Measurements from ENCODE around the gene RAET1G.

Gene RAET1G

DNA sequence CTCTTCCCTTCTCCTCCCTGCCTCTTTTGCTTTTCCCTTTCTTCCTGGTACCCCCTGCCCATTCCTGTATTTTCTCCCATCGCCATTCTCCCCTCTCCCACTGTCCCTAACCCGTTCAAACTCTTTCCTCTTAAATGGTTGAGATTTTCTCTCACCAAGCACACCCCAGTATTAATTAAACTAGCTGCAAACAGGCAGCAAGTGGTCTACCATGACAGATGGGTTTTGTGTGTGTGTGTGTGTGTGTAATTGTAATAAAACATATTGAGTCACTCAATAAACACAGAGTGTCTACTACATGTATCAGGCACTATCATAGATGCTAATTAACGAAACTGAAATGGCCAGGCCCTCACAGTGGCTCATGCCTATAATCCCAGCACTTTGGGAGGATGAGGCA, 31.7 kb downstream of the RAET1G start:
- DNase-seq = no peak

DNA sequence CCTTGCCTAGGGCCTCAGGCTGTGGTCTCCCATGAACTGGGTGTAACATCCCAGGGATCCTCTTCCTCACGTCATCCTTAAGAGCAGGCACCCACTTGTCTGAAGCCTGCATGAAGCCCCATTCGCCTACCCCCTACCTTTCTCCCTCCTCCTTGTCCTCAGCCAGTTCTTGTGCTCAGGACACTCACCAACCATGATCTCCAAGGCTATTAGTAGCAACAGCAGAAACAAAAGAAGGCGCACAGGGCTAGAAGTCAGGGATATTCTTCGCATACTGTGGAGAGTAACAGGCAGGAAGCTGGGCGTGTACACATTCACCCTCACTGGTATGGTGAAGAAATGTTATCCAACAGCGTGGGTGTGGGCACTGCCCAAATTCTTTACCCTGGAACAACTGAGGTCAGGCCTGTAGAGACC, 32.3 kb downstream of the RAET1G start:
- DNase-seq = no peak

DNA sequence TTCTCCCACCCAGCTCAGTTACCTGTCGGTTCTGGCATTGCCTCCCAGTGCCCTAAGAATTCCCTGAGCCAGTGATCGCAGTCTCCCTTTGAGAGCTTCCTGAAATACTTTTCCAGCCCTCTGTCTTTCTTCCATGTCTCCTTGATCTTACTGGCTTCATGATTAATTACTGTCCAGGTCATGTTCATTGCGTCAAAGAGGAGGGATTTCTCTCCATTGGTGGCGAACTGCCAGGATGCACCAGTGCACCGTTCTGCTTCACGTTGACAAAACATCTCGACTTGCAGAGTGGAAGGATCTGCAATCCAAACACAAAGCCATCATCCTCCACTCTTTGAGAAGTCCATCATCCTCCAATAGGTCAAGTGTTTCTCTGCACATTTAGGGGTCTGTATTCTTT, 33.6 kb downstream of the RAET1G start:
- DNase-seq = no peak

DNA sequence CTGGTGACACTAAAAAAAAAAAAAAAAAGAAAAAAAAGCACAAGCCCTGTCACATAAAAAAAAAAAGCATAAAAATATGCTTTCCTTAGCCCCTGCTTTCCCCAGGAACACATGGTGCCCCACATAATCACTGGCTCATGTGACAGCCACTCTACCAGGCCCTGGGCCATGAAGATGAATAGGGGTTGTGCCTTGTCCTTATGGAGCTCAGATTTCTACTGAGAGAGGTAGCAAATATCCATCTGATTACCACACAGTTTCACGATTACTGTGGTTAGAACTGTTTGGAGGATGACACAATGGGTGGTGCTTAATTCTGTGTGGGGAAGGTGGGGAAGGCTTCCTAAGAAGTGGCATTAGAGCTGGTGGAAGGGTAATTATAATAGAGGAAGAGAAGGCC, 34.3 kb downstream of the RAET1G start:
- no peak for DNase-seq

DNA sequence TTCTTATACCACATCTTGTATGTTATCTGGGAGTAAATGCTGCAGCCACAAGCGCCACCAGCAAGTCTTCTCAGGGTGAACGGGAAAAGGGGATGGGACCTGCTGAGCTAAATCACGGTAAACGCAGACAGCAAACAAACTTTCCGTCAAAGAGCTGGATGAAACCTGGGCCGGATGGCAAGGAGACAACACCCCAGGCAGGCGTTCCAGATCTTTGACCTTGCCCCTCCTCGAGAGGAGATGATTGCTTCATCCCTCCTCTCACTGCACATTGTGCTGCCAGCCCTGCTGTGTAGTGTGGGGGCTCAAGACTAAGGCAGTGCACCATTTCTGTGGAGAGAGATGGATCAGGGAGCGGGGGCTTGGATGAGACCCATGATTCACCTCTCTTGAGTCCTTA, 34.8 kb downstream of the RAET1G start:
- DNase-seq = no peak

DNA sequence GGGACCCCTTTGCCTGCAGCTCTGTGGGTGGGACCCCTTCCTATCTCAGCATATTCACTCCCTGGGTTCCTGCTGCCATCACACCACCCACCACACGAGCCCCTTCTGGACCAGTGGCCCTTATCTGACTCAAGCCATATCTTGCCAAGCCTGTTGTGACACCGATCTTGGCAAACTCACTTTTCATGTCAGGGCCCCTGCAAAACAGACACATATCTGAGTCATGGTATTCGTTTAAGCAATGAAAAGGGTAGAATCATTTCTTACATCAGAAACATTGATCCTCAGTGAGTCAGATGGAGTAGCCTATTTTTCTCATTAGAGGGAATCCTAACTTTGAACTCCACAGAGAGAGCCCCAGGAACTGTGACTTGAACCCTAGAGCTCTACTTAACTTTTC, 35.6 kb downstream of the RAET1G start:
- DNase-seq = no peak

DNA sequence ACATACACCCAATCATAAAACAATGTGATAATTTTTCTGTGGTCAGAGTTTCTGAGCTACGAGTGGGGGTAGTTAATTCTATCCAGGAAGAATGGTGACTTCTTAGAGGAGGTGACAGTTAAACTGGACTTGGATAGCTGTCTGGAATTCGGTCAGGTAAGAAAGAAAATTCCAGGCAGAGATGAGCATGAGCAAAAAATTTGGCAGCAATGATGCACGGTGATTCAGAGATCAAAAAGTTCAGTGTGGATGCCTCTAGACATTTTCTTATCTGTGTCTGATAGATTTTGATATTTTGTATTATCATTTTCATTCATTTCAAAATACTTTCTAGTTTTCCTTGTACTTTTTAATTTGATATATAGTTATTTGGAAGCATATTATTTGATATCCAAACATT, 37.0 kb downstream of the RAET1G start:
- no peak for DNase-seq

DNA sequence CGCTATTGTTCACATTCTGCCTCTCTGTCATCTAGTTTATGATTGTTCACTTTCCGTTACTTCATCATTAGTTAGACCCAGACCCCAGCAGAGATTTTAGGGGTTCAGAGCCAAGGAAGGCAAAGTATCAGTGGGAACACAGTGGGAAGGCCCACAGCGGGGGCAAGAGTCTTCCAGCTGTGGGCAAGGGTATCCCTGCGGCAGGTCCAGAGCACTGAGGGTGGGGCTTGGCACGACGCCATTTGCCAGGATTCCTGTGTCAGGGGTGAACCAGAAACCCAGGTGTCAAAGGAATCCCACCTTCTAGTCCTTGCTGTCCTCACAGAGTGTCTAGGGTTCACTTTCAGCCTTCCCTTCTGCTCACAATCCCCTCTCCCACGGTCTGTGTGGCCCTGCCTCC, 38.3 kb downstream of the RAET1G start:
- no peak for DNase-seq

DNA sequence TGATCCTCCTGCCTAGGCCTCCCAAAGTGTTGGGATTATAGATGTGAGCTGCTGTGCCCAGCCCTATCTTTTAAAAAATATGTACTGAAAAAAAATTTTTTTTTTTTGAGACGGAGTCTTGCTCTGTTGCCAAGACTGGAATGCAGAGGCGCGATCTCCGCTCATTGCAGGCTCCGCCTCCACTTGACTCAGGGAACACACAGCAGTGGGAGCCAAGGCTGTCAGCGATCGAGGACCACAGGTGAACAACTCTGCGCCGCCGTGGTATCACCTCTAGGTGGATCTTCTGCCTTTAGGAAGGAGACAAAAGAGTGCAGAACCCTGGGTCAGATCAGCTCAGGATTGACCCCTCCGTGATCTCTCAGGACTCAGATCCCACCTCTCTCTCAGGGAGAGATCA, 38.7 kb downstream of the RAET1G start:
- DNase-seq = no peak

DNA sequence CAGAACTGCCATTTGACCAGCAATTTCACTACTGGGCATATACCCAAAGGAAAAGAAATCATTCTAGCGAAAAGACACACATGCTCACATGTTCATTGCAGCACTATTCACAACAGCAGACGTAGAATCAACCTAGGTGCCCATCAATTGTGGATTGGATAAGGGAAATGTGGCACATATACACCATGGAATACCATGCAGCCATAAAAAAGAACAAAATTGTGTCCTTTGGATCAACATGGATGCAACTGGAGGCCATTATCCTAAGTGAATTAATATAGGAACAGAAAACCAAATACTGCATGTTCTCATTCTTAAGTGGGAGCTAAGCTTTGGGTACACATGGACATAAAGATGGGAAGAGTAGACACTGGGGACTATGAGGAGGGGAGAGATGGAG, 41.1 kb downstream of the RAET1G start:
- no peak for DNase-seq

DNA sequence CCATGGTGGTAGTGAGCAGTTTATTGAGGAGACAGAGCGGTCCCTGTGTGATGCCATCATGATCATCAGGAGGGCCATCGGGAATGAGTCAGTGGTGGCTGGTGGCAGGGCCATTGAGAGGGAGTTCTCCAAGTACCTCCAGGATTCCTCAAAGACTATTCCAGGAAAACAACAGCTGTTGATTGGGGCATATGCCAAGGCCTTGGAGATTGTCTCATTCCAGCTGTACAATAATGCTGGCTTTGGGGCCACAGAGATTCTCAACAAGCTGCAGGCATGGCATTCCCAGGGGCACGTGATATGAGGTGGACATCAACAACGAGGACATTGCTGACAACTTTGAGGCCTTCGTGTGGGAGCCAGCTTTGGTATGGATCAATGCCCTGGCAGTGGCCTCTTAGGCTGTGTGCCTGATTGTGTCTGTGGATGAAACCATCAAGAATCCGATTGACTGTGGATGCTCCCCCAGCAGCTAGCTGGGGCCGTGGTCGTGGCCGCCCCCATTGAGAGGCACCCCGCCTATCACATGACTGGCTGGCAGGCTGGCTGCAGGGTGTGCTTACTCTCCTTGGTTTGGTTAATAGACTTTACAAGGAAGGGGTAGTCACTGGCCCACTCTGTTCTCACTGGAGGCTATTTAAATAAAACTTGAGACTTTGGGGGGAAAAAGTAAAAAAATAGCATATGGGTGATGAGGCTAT, 41.7 kb downstream of the RAET1G start:
- DNase-seq = no peak

DNA sequence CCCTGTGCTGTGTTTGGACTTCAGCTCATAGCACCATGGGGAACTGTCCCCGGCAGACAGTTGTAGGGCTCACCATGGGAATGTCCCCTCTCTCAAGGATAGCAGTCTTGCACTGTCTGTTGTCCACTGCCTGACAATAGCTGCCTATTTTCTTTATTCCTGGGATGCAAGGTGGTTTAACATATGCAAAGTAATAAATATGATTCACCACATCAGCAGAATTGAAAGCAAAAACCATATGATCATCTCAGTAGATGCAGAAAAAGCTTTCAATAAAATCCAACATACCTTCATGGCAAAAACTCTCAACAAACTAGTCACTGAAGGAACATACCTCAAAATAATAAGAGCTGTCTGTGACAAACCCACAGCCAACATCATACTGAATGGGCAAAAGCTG, 45.3 kb downstream of the RAET1G start:
- DNase-seq = no peak

DNA sequence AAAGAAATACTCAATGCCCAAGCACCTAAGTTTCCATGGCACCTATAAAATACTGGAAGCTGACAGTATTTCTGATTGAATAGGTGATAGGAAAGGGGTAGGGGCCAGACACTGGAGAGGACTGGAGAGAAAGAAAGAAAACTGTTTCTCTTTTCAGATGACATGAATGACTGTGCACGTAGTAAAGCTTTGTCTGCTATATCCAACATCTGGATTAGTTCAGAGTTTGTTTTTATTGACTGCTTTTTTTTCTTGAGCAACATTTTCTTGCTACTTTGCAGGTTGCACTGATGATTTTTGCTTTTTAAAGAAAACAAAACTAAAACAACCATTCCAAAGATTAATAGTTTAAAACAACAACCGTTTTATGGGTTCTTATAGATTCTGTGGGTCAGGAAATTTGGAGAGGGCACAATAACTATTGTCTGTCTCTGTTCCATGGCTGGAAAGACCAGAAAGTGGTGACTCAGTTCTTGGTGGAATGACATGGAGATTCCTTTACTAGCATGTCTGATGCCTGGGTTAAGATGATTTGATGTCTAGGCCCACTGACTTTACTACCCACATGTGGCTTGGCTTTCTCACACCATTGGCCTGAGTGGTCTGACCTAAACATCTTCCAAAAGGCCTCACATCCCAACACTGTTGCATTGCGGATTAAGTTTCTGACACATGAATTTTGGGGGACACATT, 46.5 kb downstream of the RAET1G start:
- DNase-seq = no peak

DNA sequence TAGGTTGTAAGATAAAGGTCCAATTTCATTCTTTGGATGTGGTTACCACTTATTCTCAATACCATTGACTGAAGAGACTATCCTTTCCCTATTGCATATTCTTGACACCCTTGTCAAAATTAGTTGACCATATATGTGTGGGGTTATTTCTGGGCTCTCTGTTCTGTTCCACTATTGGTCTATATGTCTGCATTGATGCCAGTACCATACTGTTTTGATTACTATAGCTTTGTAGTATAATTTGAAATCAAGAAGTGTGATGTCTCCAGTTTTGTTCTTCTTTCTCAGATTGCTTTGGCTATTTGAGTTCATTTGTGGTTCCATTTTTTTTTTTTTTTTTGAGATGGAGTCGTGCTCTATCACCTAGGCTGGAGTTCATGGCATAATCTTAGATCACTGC, 50.7 kb downstream of the RAET1G start:
- no peak for DNase-seq

DNA sequence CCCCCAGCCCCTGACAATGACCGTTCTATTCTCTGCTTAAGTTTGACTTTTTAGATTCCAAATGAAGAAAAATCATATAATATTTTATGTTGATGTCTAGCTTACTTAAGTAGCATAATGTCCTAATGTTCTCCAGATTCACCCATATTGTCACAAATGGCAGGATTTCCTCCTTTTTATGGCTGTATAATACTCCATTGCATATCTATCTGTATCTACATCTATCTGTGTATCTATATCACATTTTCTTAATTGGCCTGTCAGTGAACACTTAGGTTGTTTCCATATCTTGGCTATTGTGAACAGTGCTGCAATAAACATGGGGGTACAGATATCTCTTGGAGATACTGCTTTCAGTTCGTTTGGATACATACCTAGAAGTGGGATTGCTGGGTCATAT, 51.7 kb downstream of the RAET1G start:
- no peak for DNase-seq

DNA sequence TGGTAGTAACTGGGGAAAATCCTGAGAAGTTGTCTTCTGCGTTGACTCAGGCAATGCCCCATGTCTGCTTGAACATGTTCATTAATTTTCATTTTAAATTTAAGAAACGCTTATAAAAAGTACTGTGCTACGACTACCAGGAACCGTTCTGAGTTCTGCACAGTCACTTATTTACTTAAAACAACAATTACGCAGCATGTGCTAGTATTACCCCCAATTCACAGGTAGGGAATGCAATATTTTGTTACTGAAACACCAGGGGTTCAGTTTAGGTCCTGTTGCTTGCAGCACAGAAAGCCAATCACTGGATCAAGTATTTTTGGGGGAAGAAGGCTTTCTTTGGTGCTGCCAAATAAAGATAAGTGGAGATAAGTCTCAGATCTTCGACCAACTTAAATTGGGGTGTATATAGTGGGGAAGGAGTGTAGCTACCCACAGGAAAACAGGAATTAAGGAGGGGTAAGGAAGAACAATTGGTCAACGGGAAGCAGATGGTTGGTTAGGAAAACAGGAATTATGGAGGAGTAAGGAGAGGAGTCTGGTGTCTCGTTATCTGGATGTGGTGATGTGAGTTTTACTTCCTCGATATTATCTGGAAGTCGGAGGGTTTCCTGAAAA, 53.5 kb downstream of the RAET1G start:
- DNase-seq = no peak

DNA sequence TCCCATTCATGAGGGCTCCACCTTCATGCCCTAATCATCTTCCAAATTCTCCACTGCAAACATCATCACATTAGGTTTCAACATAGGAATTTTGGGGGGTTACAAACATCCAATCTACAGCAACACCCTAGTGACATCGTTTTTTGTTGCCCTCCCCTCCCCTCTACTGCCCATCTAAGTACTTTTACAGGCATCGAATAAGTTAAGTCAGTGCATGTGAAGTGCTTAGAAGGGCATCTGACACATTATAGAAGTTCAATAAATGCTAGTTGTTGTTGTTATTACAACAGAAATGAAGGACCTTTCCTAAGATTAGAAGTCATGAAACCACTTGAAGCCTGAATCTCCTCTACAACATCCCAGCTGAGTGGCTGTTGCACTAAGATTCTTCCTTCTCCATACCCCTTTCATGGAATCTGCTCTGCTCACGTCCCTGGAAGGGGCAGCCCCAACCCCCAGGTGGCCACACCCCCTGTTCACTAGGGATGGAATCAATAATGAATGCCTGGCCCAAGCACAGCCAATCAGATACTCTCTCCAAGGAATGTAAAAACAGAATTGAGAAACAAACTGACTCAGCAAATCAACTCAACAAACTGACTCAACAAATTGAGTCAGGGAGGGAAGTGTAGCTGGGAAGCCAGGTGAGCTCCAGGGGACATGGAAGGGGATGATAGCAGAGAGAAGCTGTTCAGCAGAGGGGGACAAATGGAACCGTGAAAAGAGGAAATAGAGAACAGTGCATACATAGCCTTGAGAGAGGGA, 54.9 kb downstream of the RAET1G start:
- no peak for DNase-seq

Data from CD4-positive, alpha-beta T cell treated with Interleukin-12 subunit alpha and Interleukin-12 subunit beta, for 1 hour (primary cell).